Measurements from ENCODE around the gene NDFIP1.

The NDFIP1 gene

DNA sequence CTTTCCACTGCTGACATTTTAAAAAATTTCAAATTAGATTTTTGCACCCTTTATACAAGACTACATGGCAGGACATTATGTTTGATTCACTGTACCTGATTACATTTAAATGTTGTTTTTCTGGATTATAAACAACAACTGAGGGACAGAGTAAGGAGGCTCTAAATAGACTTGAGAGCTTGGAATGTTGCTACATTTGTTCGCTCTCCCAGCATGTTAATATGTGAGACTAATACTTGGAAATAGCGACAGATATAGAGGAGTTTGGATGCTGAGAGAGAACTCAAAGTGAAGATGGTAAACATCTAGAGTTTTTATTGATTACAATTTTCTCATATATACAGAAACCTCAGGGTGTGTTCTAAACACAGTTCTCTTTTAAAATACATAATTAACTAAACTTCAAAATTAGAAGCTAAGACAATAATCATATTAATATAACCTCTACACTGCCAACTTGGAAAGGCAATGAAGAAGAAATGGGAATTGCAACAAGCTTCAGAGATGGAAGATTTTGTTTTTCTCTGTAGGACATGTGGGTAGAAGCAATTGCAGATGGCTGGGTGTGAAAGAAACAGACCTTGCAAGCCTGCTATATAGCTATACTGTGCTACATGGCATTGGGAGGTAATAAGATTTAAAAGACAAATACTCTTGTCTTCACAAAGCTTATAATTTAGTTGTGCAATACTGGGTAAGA lies 1.4 kb upstream of the NDFIP1 start:
- Histone ChIP-seq H3K4me1 (ENCODE audit: control insufficient read depth, insufficient read depth, low read length) (0 out of 2 replicates have a peak, but pooled peaks cover 2% of the 10 kb centered on the region), H3K9me3 (ENCODE audit: control insufficient read depth, insufficient read depth, low read depth, low read length) (no peaks in the 10 kb centered on the region), H3K27ac (ENCODE audit: extremely low read depth, low read depth, low read length) (no peak overlapping the region), H3K4me3 (ENCODE audit: low read depth, low read length) (no peak overlapping the region), H3K36me3 (ENCODE audit: control insufficient read depth in 2 of 2, insufficient read depth in 1 of 2, low read length in 2 of 2) (peaks cover 0 to 3% of the 10 kb centered on the region in 2 experiments; a peak in 1 of 3 replicates)
- ChIA-PET POLR2A (interaction anchor here (1.2 kb wide), 1 partner anchor 14 kb away, joined by 9 read pairs; no protein-coding TSS in a partner anchor), CTCF (interaction anchor here (0.5 to 1.2 kb wide), 6 partner anchors 15 to 1384 kb away, joined by 3 to 6 read pairs (median 4); no protein-coding TSS in a partner anchor)
- TF ChIP-seq KLF7 (tag by site-specific recombination; IDR thresholded peaks at IDR 0.05; ENCODE audit: borderline replicate concordance) (no peak), ZNF501 (tag by site-specific recombination; IDR thresholded peaks at IDR 0.05) (no peak), KLF9 (tag by site-specific recombination; IDR thresholded peaks at IDR 0.05; ENCODE audit: low read depth) (no peak), SP7 (tag by site-specific recombination; IDR thresholded peaks at IDR 0.05) (no peak), ZNF654 (tag by site-specific recombination; IDR thresholded peaks at IDR 0.05; ENCODE audit: low read depth) (no peak), OVOL3 (tag by site-specific recombination; IDR thresholded peaks at IDR 0.05) (no peak), ZNF2 (tag by site-specific recombination; IDR thresholded peaks at IDR 0.05) (no peak), ZNF114 (tag by site-specific recombination; IDR thresholded peaks at IDR 0.05) (no peak)
- TF ChIP-seq, protein P1, sequence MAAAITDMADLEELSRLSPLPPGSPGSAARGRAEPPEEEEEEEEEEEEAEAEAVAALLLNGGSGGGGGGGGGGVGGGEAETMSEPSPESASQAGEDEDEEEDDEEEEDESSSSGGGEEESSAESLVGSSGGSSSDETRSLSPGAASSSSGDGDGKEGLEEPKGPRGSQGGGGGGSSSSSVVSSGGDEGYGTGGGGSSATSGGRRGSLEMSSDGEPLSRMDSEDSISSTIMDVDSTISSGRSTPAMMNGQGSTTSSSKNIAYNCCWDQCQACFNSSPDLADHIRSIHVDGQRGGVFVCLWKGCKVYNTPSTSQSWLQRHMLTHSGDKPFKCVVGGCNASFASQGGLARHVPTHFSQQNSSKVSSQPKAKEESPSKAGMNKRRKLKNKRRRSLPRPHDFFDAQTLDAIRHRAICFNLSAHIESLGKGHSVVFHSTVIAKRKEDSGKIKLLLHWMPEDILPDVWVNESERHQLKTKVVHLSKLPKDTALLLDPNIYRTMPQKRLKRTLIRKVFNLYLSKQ (tag by site-specific recombination; IDR thresholded peaks at IDR 0.05; ENCODE audit: borderline replicate concordance), result no peak
- TF ChIP-seq, protein P2, sequence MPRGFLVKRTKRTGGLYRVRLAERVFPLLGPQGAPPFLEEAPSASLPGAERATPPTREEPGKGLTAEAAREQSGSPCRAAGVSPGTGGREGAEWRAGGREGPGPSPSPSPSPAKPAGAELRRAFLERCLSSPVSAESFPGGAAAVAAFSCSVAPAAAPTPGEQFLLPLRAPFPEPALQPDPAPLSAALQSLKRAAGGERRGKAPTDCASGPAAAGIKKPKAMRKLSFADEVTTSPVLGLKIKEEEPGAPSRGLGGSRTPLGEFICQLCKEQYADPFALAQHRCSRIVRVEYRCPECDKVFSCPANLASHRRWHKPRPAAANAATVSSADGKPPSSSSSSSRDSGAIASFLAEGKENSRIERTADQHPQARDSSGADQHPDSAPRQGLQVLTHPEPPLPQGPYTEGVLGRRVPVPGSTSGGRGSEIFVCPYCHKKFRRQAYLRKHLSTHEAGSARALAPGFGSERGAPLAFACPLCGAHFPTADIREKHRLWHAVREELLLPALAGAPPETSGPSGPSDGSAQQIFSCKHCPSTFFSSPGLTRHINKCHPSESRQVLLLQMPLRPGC (tag by site-specific recombination; IDR thresholded peaks at IDR 0.05), result no peak
- TF ChIP-seq, protein P3, sequence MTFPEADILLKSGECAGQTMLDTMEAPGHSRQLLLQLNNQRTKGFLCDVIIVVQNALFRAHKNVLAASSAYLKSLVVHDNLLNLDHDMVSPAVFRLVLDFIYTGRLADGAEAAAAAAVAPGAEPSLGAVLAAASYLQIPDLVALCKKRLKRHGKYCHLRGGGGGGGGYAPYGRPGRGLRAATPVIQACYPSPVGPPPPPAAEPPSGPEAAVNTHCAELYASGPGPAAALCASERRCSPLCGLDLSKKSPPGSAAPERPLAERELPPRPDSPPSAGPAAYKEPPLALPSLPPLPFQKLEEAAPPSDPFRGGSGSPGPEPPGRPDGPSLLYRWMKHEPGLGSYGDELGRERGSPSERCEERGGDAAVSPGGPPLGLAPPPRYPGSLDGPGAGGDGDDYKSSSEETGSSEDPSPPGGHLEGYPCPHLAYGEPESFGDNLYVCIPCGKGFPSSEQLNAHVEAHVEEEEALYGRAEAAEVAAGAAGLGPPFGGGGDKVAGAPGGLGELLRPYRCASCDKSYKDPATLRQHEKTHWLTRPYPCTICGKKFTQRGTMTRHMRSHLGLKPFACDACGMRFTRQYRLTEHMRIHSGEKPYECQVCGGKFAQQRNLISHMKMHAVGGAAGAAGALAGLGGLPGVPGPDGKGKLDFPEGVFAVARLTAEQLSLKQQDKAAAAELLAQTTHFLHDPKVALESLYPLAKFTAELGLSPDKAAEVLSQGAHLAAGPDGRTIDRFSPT (tag by site-specific recombination; IDR thresholded peaks at IDR 0.05), result no peak

DNA sequence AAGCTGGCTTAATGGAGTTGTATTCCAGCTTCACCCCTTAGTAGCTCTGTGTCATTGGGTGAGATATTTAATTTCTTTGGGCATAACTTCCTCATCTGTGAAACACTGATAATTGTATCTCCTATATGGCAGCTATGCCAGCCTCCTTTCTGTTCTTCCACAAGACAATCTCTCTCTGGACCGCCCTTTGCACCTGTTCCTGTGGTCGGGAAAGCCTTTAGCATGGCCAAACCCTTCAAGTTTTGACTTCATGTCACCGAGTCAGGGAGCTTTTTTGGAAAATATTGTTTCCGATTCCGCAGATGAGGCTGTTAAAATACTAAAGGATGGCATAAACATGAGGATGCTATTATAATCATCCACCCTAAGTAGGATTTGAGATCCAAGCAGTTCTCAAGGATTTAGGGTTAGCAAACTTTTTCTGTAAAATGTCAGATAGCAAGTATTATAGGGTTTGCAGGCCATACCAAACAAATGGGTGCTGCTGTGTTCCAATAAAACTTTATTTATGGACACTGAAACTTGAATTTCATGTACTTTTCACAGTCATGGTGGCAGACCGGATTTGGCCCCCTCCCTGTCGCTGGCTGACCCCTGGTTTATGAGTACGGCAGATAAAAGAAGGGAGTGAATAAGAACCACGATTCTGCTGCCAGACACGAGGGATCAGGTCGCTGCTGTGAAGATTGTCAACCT lies 695 bp upstream of the NDFIP1 start:
- POLR2A ChIA-PET, result interaction anchor here (1.2 kb wide), 1 partner anchor 15 kb away, joined by 9 read pairs; no protein-coding TSS in a partner anchor
- peak overlapping the region; percentile 93 for H3K27ac ChIP-seq (ENCODE audit: extremely low read depth, low read depth, low read length)
- TF ChIP-seq, protein P4, sequence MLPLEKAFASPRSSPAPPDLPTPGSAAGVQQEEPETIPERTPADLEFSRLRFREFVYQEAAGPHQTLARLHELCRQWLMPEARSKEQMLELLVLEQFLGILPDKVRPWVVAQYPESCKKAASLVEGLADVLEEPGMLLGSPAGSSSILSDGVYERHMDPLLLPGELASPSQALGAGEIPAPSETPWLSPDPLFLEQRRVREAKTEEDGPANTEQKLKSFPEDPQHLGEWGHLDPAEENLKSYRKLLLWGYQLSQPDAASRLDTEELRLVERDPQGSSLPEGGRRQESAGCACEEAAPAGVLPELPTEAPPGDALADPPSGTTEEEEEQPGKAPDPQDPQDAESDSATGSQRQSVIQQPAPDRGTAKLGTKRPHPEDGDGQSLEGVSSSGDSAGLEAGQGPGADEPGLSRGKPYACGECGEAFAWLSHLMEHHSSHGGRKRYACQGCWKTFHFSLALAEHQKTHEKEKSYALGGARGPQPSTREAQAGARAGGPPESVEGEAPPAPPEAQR (tag by site-specific recombination; IDR thresholded peaks at IDR 0.05), result no peak
- no peaks in the 10 kb centered on the region for H3K9me3 ChIP-seq (ENCODE audit: control insufficient read depth, insufficient read depth, low read depth, low read length)
- CTCF ChIA-PET, result interaction anchor here (0.6 to 1.2 kb wide), 6 partner anchors 12 to 1473 kb away, joined by 3 to 6 read pairs (median 4); no protein-coding TSS in a partner anchor
- H3K4me3 ChIP-seq (ENCODE audit: low read depth, low read length), result peak overlapping the region; percentile 85
- H3K36me3 ChIP-seq (ENCODE audit: control insufficient read depth in 2 of 2, insufficient read depth in 1 of 2, low read length in 2 of 2), result peaks cover 0 to 3% of the 10 kb centered on the region in 2 experiments; a peak in 1 of 3 replicates
- H3K4me1 ChIP-seq (ENCODE audit: control insufficient read depth, insufficient read depth, low read length), result 0 out of 2 replicates have a peak, but pooled peaks cover 2% of the 10 kb centered on the region

Measured in HEK293 (cell line).